Natural killer cell treated with Interleukin-12 subunit alpha and Interleukin-12 subunit beta and Interleukin-15 and Interleukin-18, amount 100 ng/mL, for 72 hours (primary cell): Measurements from ENCODE around the gene PPOX. TPM values are rescaled to one million over a fixed set of nuclear protein-coding genes. Genes with fewer than 3 reads are reported as not detected.

Experiments
- ATAC-seq, 2 donors: fragments of 150-1000 bp; cut with Tn5 transposase in 1 of 2; sonication (Bioruptor Pico), chemical (Tn5 transposase) in 1 of 2; 2 replicates each; pipeline ENCODE4 v1.10.0; 2021
- DNase-seq: peaks from one replicate; pipeline ENCODE4 v3.0.0; 2022; ENCODE audit warnings: low spot score
- H3K27ac Mint-ChIP-seq, 2 donors: 1 replicate in 1 of 2; 2 replicates in 1 of 2; pipeline ENCODE4 v1.8.0; 2022; ENCODE audit warnings: mixed read lengths in 2 of 2, mild to moderate bottlenecking in 1 of 2, moderate library complexity in 1 of 2
- H3K27me3 Mint-ChIP-seq, 2 donors: 1 replicate in 1 of 2; 2 replicates in 1 of 2; pipeline ENCODE4 v1.8.0; 2022; ENCODE audit warnings: mixed read lengths in 2 of 2
- H3K36me3 Mint-ChIP-seq: one replicate; pipeline ENCODE4 v1.8.0; 2022; ENCODE audit warnings: mixed read lengths
- H3K4me1 Mint-ChIP-seq, 2 donors: 1 replicate in 1 of 2; 2 replicates in 1 of 2; pipeline ENCODE4 v1.8.0; 2022; ENCODE audit warnings: low read depth in 2 of 2, mixed read lengths in 2 of 2, mild to moderate bottlenecking in 1 of 2
- H3K4me3 Mint-ChIP-seq: one replicate; pipeline ENCODE4 v1.8.0; 2022; ENCODE audit warnings: mixed read lengths
- H3K9me3 Mint-ChIP-seq: 2 replicates; pipeline ENCODE4 v1.8.0; 2022; ENCODE audit warnings: mixed read lengths
- total RNA-seq, 2 donors: library from RNA; stranded (reverse); gene quantifications; one replicate each; pipeline ENCODE4 v1.2.3, GENCODE V29; 2022

Gene PPOX
- total RNA-seq = 10 to 100 TPM; 25.7 to 30.3 TPM

DNA sequence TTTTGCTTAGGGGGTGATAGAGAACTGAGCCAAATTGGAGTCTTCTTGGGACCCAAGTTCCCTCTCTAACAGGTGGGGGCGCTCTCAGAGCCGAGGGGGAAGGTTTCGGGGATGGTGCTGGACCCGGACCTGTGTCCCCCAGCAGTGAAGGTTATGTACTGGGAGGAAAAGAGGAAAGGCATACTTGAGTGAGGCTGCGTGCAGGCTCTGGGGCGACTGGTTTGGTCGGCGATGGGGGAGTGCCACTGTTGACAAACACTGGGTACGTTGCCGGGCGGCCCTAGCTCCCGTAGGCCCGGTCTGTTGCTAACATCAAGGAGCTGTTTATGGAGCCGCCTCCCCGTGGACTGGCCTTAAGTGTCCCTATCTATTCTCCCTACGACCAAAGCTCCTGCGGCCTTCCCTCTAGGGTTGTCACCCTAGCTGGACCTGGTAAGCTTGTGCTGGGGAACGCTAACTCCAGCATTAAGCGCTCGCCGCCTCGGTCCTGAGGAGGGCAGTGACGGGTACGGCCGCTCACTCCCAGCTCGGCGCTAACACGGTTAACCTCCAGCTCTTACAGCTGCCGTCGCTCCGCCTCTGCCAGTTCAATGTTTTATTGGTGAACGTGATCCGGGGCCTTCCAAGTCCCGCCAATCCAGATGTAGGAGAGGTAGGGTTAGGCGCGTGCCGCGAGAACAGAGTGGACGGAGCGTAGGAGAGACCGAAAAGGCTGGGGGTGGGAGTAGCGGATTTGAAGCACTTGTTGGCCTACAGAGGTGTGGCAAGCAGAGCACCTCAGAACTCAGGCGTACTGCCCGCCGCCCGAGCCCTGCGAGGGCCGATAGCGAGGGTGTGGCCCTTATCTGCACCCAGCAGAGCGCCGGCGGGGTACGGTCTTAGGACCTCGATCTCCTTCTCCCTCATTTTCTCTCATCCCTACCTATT, at the start of gene PPOX:
Gene PPOX (plus strand): TSS at position 685 of the 927 bp plus-strand sequence. CDS start 422 bp downstream, outside the sequence.
- H3K4me1 Mint-ChIP-seq = peaks cover 44 to 53% of the 10 kb centered on the region in 2 donors
- peak within 1 kb of the TSS; percentile 92 for H3K4me3 Mint-ChIP-seq
- H3K27ac Mint-ChIP-seq = peak within 1 kb of the TSS; percentile 92
- no peaks in the 10 kb centered on the region for H3K27me3 Mint-ChIP-seq
- H3K36me3 Mint-ChIP-seq = peaks cover 8% of the 10 kb centered on the region
- no peaks in the 10 kb centered on the region for H3K9me3 Mint-ChIP-seq
- peak; percentile 98 for DNase-seq
- ATAC-seq = peak; percentile 97 to 98

GRCh38 chr1:161117759-161118581, 48.3 kb upstream of the PPOX start, which contains the start of the genes NIT1 and PFDN2:
NIT1 (plus strand) TSS chr1:161118105; CDS start chr1:161118177, 72 bp downstream.
PFDN2 (minus strand) TSS chr1:161118037; CDS start chr1:161118026, 11 bp downstream.
- ATAC-seq = peak; percentile 91 to 94
- H3K4me3 Mint-ChIP-seq = peak within 1 kb of the TSS; percentile 97
- no peaks in the 10 kb centered on the region for H3K27me3 Mint-ChIP-seq
- peaks cover 26% of the 10 kb centered on the region for H3K36me3 Mint-ChIP-seq
- peaks cover 53 to 56% of the 10 kb centered on the region in 2 donors for H3K4me1 Mint-ChIP-seq
- H3K27ac Mint-ChIP-seq = peak within 1 kb of the TSS; percentile 89 to 90
- no peaks in the 10 kb centered on the region for H3K9me3 Mint-ChIP-seq
- peak; percentile 90 for DNase-seq

- DNase-seq = peak; percentile 72
- Mint-ChIP-seq H3K4me1 (peaks cover 43 to 44% of the 10 kb centered on the region in 2 donors), H3K27me3 (no peaks in the 10 kb centered on the region), H3K27ac (peak overlapping the region; percentile 89 to 90), H3K36me3 (peaks cover 30% of the 10 kb centered on the region), H3K4me3 (peak overlapping the region; percentile 97), H3K9me3 (no peaks in the 10 kb centered on the region)
- ATAC-seq = peak; percentile 50 to 66
These were observed 46.9 kb upstream of the PPOX start for GRCh38 chr1:161119092-161119903.

- Mint-ChIP-seq H3K27ac (peak overlapping the region; percentile 10 to 35), H3K9me3 (no peaks in the 10 kb centered on the region), H3K27me3 (no peaks in the 10 kb centered on the region), H3K36me3 (peaks cover 36% of the 10 kb centered on the region), H3K4me1 (peaks cover 35 to 40% of the 10 kb centered on the region in 2 donors), H3K4me3 (no peak overlapping the region)
- no peak for ATAC-seq
- DNase-seq = no peak
These were observed 45.1 kb upstream of the PPOX start for GRCh38 chr1:161121042-161121650.

- ATAC-seq (no peak), DNase-seq (no peak)
- Mint-ChIP-seq H3K36me3 (peaks cover 43% of the 10 kb centered on the region), H3K27me3 (no peaks in the 10 kb centered on the region), H3K4me3 (no peak overlapping the region), H3K27ac (peak overlapping the region; percentile 10 to 35), H3K9me3 (no peaks in the 10 kb centered on the region), H3K4me1 (peaks cover 34 to 40% of the 10 kb centered on the region in 2 donors)
These were observed 44.4 kb upstream of the PPOX start for GRCh38 chr1:161121834-161122233.

- Mint-ChIP-seq H3K4me3 (no peak overlapping the region), H3K27me3 (no peaks in the 10 kb centered on the region), H3K4me1 (peaks cover 41 to 45% of the 10 kb centered on the region in 2 donors), H3K27ac (no peak overlapping the region), H3K36me3 (peaks cover 46% of the 10 kb centered on the region), H3K9me3 (no peaks in the 10 kb centered on the region)
- DNase-seq (no peak), ATAC-seq (no peak)
These were observed 43.3 kb upstream of the PPOX start for GRCh38 chr1:161122967-161123366.

DNA sequence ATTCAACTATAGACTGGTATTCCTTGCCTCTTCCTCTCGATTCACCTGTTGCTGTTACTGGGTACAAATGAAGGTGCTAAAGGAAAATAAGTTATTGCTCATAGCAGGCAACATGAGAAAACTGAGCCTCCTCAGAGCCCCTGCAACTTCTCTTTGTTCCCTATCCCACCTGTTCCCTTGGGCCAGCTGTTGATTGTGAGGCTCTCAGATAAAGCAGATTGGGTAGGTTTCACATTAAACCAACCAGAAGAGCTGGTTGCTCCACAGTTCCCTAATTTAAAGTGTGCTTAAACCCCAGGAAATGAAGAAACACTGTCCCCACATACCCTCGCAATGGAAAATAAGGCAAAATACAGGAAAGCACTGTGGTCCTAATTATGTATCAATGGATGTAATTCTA, 38.6 kb upstream of the PPOX start:
- Mint-ChIP-seq H3K27ac (peak overlapping the region; percentile 12 to 42), H3K4me3 (no peak overlapping the region), H3K27me3 (no peaks in the 10 kb centered on the region), H3K36me3 (peaks cover 27% of the 10 kb centered on the region), H3K4me1 (peaks cover 40 to 45% of the 10 kb centered on the region in 2 donors), H3K9me3 (no peaks in the 10 kb centered on the region)
- DNase-seq (no peak), ATAC-seq (no peak)

DNA sequence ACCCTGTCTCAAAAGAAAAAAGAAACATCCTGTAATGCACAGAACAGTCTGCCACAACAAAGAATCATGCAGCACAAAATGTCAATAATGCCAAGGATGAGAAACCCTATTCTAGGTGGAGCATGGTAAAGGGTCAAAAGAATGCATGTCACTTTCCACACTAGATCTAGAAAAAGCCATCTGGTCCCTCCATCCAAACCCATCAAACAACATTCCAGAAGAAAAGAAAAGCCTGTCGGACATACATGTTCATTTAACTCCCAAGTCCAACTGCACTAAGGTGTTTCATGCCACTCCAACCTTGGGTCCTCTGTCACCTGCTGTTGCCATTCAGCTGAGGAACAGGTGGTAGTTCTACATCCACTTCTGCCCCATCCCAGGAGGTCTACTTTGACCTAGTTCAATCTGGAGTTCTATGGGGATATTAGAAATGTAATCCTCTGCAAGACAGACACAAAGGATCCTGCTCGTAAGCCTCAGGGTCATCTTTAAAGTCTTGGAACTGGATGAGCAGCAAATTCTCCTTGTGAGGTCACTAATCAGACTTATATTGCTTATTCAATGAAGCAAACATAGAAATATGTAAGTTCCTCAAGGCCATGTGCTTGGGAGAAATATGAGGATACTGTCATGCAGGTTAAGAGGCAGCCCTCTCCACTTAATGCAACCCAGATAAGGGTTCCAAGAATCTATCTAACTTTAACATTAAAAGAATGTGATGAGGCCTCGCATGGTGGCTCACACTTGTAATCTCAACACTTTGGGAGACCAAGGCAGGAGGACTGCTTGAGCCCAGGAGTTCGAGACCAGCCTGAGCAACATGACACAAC, 37.4 kb upstream of the PPOX start:
- no peaks in the 10 kb centered on the region for H3K27me3 Mint-ChIP-seq
- H3K27ac Mint-ChIP-seq = no peak overlapping the region

DNA sequence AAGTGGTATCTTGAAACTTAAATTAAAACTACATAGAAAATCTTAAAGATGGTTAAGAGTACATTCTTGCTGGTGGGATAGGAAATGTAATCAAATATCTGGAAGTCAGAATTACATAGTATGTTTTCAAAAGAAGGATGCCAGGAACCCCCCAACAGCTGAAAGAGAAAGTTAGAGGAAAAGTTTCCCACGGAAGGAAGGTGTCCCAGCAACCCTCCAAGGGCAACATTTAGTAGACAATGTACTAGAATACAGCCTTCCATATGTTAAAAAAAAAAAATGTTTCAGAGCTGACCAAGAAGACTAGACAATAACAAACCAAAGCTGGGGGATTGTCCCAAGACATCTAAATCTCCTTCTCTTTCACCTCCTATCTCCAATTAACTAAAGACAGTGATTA, 36.0 kb upstream of the PPOX start:
- H3K27me3 Mint-ChIP-seq = no peaks in the 10 kb centered on the region
- H3K27ac Mint-ChIP-seq = no peak overlapping the region
- DNase-seq (no peak), ATAC-seq (no peak)
- H3K4me1 Mint-ChIP-seq = peaks cover 41 to 50% of the 10 kb centered on the region in 2 donors
- H3K36me3 Mint-ChIP-seq = peaks cover 21% of the 10 kb centered on the region
- H3K9me3 Mint-ChIP-seq = no peaks in the 10 kb centered on the region
- H3K4me3 Mint-ChIP-seq = no peak overlapping the region

More for the DNA sequence above, 37.4 kb upstream of the PPOX start:
- Mint-ChIP-seq H3K36me3 (peaks cover 26% of the 10 kb centered on the region), H3K9me3 (no peaks in the 10 kb centered on the region), H3K4me3 (no peak overlapping the region), H3K4me1 (peaks cover 40 to 45% of the 10 kb centered on the region in 2 donors)
- ATAC-seq (no peak), DNase-seq (no peak)

GRCh38 chr1:161131523-161132409, 34.5 kb upstream of the PPOX start:
- ATAC-seq (no peak), DNase-seq (no peak)
- no peak overlapping the region for H3K4me3 Mint-ChIP-seq
- H3K9me3 Mint-ChIP-seq = no peaks in the 10 kb centered on the region
- H3K36me3 Mint-ChIP-seq = peaks cover 7% of the 10 kb centered on the region
- H3K27ac Mint-ChIP-seq = no peak overlapping the region
- H3K27me3 Mint-ChIP-seq = no peaks in the 10 kb centered on the region
- H3K4me1 Mint-ChIP-seq = peaks cover 33 to 41% of the 10 kb centered on the region in 2 donors

DNA sequence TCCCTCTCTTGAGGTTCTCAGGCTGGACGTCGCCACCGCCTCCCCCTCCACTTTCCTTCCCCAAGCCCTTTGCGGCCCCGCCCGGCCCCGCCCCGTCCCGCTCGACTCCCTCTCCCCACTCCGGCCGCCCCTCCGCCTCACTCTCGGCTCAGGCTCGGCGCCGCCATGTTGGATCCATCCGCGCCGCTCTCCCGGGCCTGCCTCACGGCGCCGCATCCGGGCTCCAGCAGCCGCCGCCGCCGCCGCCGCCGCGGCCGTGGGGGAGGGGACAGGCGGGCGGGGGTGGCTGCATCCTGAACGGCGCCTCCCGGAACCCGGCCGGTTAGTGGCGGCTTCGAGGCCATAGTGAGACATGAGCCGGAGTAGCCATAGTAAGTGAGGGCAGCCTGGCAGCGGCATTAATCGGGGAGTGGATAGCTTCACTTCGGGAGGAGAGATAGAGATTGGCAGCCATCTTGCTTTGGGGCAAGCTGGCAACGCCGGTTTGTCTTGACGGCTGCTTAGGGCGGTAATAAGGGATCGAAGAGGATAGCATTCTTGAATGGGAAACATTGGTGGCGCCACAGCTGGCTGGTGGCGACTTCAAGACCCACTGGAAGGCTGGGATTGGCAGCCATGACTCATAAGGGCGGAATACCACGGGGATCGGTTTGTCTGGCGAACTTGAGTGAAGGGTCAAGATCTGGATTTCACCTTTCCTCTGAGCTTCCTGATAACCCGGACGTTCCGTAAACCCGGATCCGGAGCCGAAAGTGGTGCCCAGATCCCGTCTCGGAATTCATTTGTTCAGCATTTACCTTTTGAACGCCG, 33.6 kb upstream of the PPOX start, which contains the start of gene DEDD:
Gene DEDD (minus strand): TSS at position 258 of the 810 bp plus-strand sequence. CDS start 8,205 bp downstream, outside the sequence.
- ATAC-seq = peak; percentile 96 to 97
- peaks cover 27 to 33% of the 10 kb centered on the region in 2 donors for H3K4me1 Mint-ChIP-seq
- no peaks in the 10 kb centered on the region for H3K9me3 Mint-ChIP-seq
- no peak within 1 kb of the TSS for H3K4me3 Mint-ChIP-seq
- H3K27ac Mint-ChIP-seq = no peak within 1 kb of the TSS
- H3K27me3 Mint-ChIP-seq = no peaks in the 10 kb centered on the region
- H3K36me3 Mint-ChIP-seq = no peaks in the 10 kb centered on the region
- peak; percentile 93 for DNase-seq
